HepG2 (cell line): ENCODE measurements around the gene ORC4. TPM values are rescaled to one million over a fixed set of nuclear protein-coding genes. Genes with fewer than 3 reads are reported as not detected.

Experiments
- BCL3 ChIP-seq: sonication (generic); formaldehyde crosslinking; IDR thresholded peaks from 2 replicates; pipeline ENCODE4 v1.5.1; 2020; ENCODE audit warnings: mild to moderate bottlenecking, missing genetic modification reagents, moderate library complexity
- CCAR2 ChIP-seq: fragments of 200-400 bp; formaldehyde crosslinking; optimal IDR thresholded peaks from 2 replicates; pipeline ENCODE3; 2018; ENCODE audit warnings: low read depth, mild to moderate bottlenecking, low read length, moderate library complexity
- DRAP1 ChIP-seq: IDR thresholded peaks from 2 replicates; pipeline ENCODE4 v1.6.1; 2016; ENCODE audit warnings: missing genetic modification reagents, missing compliant biosample characterization
- NFAT5 ChIP-seq: sonication (generic); formaldehyde crosslinking; IDR thresholded peaks from 2 replicates; pipeline ENCODE4 v1.4.0; 2020; ENCODE audit warnings: missing genetic modification reagents
- PAXIP1 ChIP-seq: sonication (generic); formaldehyde crosslinking; conservative IDR thresholded peaks from 2 replicates; pipeline ENCODE4 v1.4.0; 2020; ENCODE audit warnings: mild to moderate bottlenecking, missing genetic modification reagents, moderate library complexity
- PBX2 ChIP-seq: IDR thresholded peaks from 2 replicates; pipeline ENCODE4 v1.6.1; 2016; ENCODE audit warnings: control low read depth
- RAD51 ChIP-seq: fragments of 450-650 bp; IDR thresholded peaks from 2 replicates; pipeline ENCODE4 v1.6.1; 2016; ENCODE audit warnings: borderline replicate concordance
- SRSF4 ChIP-seq: fragments of 200-400 bp; formaldehyde crosslinking; IDR thresholded peaks from one replicate; pipeline ENCODE4 v1.6.1; 2018; ENCODE audit warnings: mild to moderate bottlenecking, low read depth, low read length, moderate library complexity; ENCODE audit not compliant: poor library complexity, severe bottlenecking
- TCF7 ChIP-seq: sonication (generic); IDR thresholded peaks from 2 replicates; pipeline ENCODE4 v1.6.1; 2016; ENCODE audit warnings: antibody characterized with exemption, low read depth
- ZNF367 ChIP-seq: sonication (generic); formaldehyde crosslinking; IDR thresholded peaks from 2 replicates; pipeline ENCODE4 v1.4.0; 2020; ENCODE audit warnings: missing genetic modification reagents, borderline replicate concordance
- ZNF512B ChIP-seq: sonication (generic); formaldehyde crosslinking; IDR thresholded peaks from 2 replicates; pipeline ENCODE4 v1.5.1; 2020; ENCODE audit warnings: missing genetic modification reagents, mild to moderate bottlenecking, borderline replicate concordance
- ZNF777 ChIP-seq: sonication (generic); formaldehyde crosslinking; IDR thresholded peaks from 2 replicates; pipeline ENCODE4 v1.4.0; 2020; ENCODE audit warnings: missing genetic modification reagents
- polyA plus RNA-seq, 8 experiments: library from polyadenylated mRNA; depleted of rRNA in 3 of 8; stranded (reverse) in 7 of 8; unstranded in 1 of 8; fragments of >200 nt; fragmentation: Illumina TruSeq in 4 of 8; extraction: Trizol in 4 of 8; gene quantifications; 2 replicates each; pipeline versions ENCODE4 v1.2.1 to v1.2.3, GENCODE V29; 2011 to 2016; ENCODE audit warnings: low read depth in 4 of 8, missing spikeins in 1 of 8, mixed read lengths in 1 of 8; ENCODE audit not compliant: insufficient read depth in 1 of 8
- total RNA-seq, 5 experiments: library from RNA; depleted of rRNA; stranded (reverse); fragments of >200 nt; fragmentation: Illumina TruSeq; extraction: Trizol; gene quantifications; 2 replicates each; pipeline ENCODE4 v1.2.3, GENCODE V29; 2016; ENCODE audit warnings: low read depth in 1 of 5

ORC4 gene
- total and polyA plus RNA-seq, 2 of the 13 experiments (the other 11 are each of a cell fraction or from before 2014, with no cell fraction given) = 28.6 to 84.8 TPM

- 0 out of 2 replicates have a peak, but pooled peaks have one; percentile 65 for TF ChIP-seq ZNF512B
- TF ChIP-seq BCL3 (CRISPR knock-in tag) = no peak
- TF ChIP-seq DRAP1 (CRISPR knock-in tag) = 0 out of 2 replicates have a peak, but pooled peaks have one; percentile 17
- TF ChIP-seq TCF7 = peak; percentile 78
- TF ChIP-seq CCAR2 = peak; percentile 63
- TF ChIP-seq ZNF777 (CRISPR knock-in tag) = no peak
- TF ChIP-seq SRSF4 = no peak
- TF ChIP-seq RAD51 = no peak
- TF ChIP-seq NFAT5 (CRISPR knock-in tag) = no peak
- no peak for TF ChIP-seq ZNF367 (CRISPR knock-in tag)
- no peak; the same call in 1 of the 2 replicates for TF ChIP-seq PBX2 (CRISPR knock-in tag)
- TF ChIP-seq PAXIP1 = peak; percentile 98
Measured at GRCh38 chr2:147927053-147927588, 93.4 kb downstream of the ORC4 start (continued).
